ENCODE measurements around the gene CDH24.

The CDH24 gene

GRCh38 chr14:23028799-23029198 is 28.5 kb downstream of the CDH24 start:
- H3K36me3 ChIP-seq, result peaks cover 87% of the 10 kb centered on the region
- TF ChIP-seq CTCF (IDR thresholded peaks at IDR 0.05; ENCODE audit: low read depth, low read length), result no peak
- H3K9me3 ChIP-seq, result no peaks in the 10 kb centered on the region
- H3K4me3 ChIP-seq (ENCODE audit: low read depth, low read length), result no peak overlapping the region
- no peaks in the 10 kb centered on the region for H3K27me3 ChIP-seq
- no peak for DNase-seq
- H3K4me1 ChIP-seq, result peaks cover 8% of the 10 kb centered on the region; the same call in 1 of the 2 replicates

- peaks cover 52% of the 10 kb centered on the region for H3K36me3 ChIP-seq
- H3K4me1 ChIP-seq, result peaks cover 22% of the 10 kb centered on the region
- no peaks in the 10 kb centered on the region for H3K9me3 ChIP-seq
- no peaks in the 10 kb centered on the region for H3K27me3 ChIP-seq
- DNase-seq, result no peak
- no peak for TF ChIP-seq CTCF (IDR thresholded peaks at IDR 0.05; ENCODE audit: low read depth, low read length)
- no peak overlapping the region for H3K4me3 ChIP-seq (ENCODE audit: low read depth, low read length)
Measured at GRCh38 chr14:23025151-23025814, 32.0 kb downstream of the CDH24 start.

- no peak for TF ChIP-seq CTCF (IDR thresholded peaks at IDR 0.05; ENCODE audit: low read depth, low read length)
- no peaks in the 10 kb centered on the region for H3K27me3 ChIP-seq
- no peak for DNase-seq
- H3K4me3 ChIP-seq (ENCODE audit: low read depth, low read length), result no peak overlapping the region
- H3K36me3 ChIP-seq, result peaks cover 45% of the 10 kb centered on the region
- no peaks in the 10 kb centered on the region for H3K9me3 ChIP-seq
- H3K4me1 ChIP-seq, result peaks cover 22% of the 10 kb centered on the region
Measured at GRCh38 chr14:23024612-23025075, 32.7 kb downstream of the CDH24 start.

- Histone ChIP-seq H3K4me3 (ENCODE audit: low read depth, low read length) (no peak overlapping the region), H3K9me3 (no peaks in the 10 kb centered on the region), H3K27me3 (no peaks in the 10 kb centered on the region), H3K4me1 (peaks cover 22% of the 10 kb centered on the region), H3K36me3 (peaks cover 37% of the 10 kb centered on the region)
- no peak for TF ChIP-seq CTCF (IDR thresholded peaks at IDR 0.05; ENCODE audit: low read depth, low read length)
- DNase-seq, result no peak
Measured at GRCh38 chr14:23023795-23024152, 33.5 kb downstream of the CDH24 start.

GRCh38 chr14:23023022-23023794 is 34.1 kb downstream of the CDH24 start:
- H3K4me1 ChIP-seq, result peaks cover 22% of the 10 kb centered on the region
- H3K4me3 ChIP-seq (ENCODE audit: low read depth, low read length), result no peak overlapping the region
- peaks cover 31% of the 10 kb centered on the region for H3K36me3 ChIP-seq
- H3K9me3 ChIP-seq, result no peaks in the 10 kb centered on the region
- no peaks in the 10 kb centered on the region for H3K27me3 ChIP-seq
- DNase-seq, result no peak
- no peak for TF ChIP-seq CTCF (IDR thresholded peaks at IDR 0.05; ENCODE audit: low read depth, low read length)

- no peak for DNase-seq
- Histone ChIP-seq H3K36me3 (peaks cover 24% of the 10 kb centered on the region), H3K4me1 (peaks cover 22% of the 10 kb centered on the region), H3K4me3 (ENCODE audit: low read depth, low read length) (no peak overlapping the region), H3K9me3 (no peaks in the 10 kb centered on the region), H3K27me3 (no peaks in the 10 kb centered on the region)
- TF ChIP-seq CTCF (IDR thresholded peaks at IDR 0.05; ENCODE audit: low read depth, low read length), result no peak
Measured at GRCh38 chr14:23021889-23022442, 35.4 kb downstream of the CDH24 start.

Data from BE2C (cell line).